ENCODE results near the gene TTC39C. TPM values are rescaled to one million over a fixed set of nuclear protein-coding genes. Genes with fewer than 3 reads are reported as not detected.

The TTC39C gene
- polyA plus RNA-seq, 2 of the 4 experiments (the other 2 are of a cell fraction), result 8.7 to 18.4 TPM

GRCh38 chr18:24035316-24035715 lies 20.8 kb downstream of the TTC39C start (continued):
- TF ChIP-seq E2F6 (IDR thresholded peaks at IDR 0.05; ENCODE audit: borderline replicate concordance, low read depth), result no peak
- no peak for TF ChIP-seq TFCP2L1 (CRISPR knock-in tag; IDR thresholded peaks at IDR 0.05)

- Histone ChIP-seq H3K4me2 (no peak overlapping the region), H3K4me3 (no peak overlapping the region), H3K4me1 (no peaks in the 10 kb centered on the region), H3K27ac (no peak overlapping the region), H3K9me3 (no peaks in the 10 kb centered on the region)
- DNase-seq (ENCODE audit: low read depth in 1 of 2, low spot score in 1 of 2), result no peak
- no peak for ATAC-seq
- FAIRE-seq, result no peak
- POLR2A ChIA-PET, result no interaction called here
- WGBS (ENCODE audit: missing lambda C conversion rate), result 93% methylated on average over 3 of the region's 3 CpGs
- CTCF ChIA-PET, result no interaction called here
- TF ChIP-seq KDM5A (IDR thresholded peaks at IDR 0.05) (no peak), TP53 (CRISPR knock-in tag; IDR thresholded peaks at IDR 0.05) (no peak), BCL3 (IDR thresholded peaks at IDR 0.05) (no peak), JUN (IDR thresholded peaks at IDR 0.05) (no peak), SREBF2 (IDR thresholded peaks at IDR 0.05) (no peak)
Observed at GRCh38 chr18:24039671-24040070, 25.1 kb downstream of the TTC39C start.

- POLR2A ChIA-PET, result no interaction called here
Observed at GRCh38 chr18:24041691-24042090, 27.1 kb downstream of the TTC39C start.

More at GRCh38 chr18:24041691-24042090, 27.1 kb downstream of the TTC39C start:
- Histone ChIP-seq H3K9me3 (no peaks in the 10 kb centered on the region), H3K27ac (no peak overlapping the region), H3K4me1 (no peaks in the 10 kb centered on the region; the same call in 2 of the 3 replicates), H3K4me3 (no peak overlapping the region), H3K4me2 (no peak overlapping the region)
- no peak for FAIRE-seq
- TF ChIP-seq ATOH8 (CRISPR knock-in tag; IDR thresholded peaks at IDR 0.05; ENCODE audit: low read depth), result no peak
- no peak for TF ChIP-seq EHF (CRISPR knock-in tag; IDR thresholded peaks at IDR 0.05)
- TF ChIP-seq ZC3H11A (IDR thresholded peaks at IDR 0.05), result no peak
- TF ChIP-seq REST (IDR thresholded peaks at IDR 0.05), result no peak
- no peak for TF ChIP-seq ZFP36 (IDR thresholded peaks at IDR 0.05; ENCODE audit: borderline replicate concordance, partially characterized antibody)
- no peak for TF ChIP-seq HEYL (CRISPR knock-in tag; IDR thresholded peaks at IDR 0.05)
- TF ChIP-seq FOXS1 (CRISPR knock-in tag; IDR thresholded peaks at IDR 0.05), result no peak
- 92% methylated on average over 4 of the region's 4 CpGs for WGBS (ENCODE audit: missing lambda C conversion rate)
- no peak for DNase-seq (ENCODE audit: low read depth in 1 of 2, low spot score in 1 of 2)
- CTCF ChIA-PET, result no interaction called here
- no peak for ATAC-seq
